IMR-90 (cell line): ENCODE results near the gene NAMPT. TPM values are rescaled to one million over a fixed set of nuclear protein-coding genes. Genes with fewer than 3 reads are reported as not detected.
"Not testable (repeated sequence)": the region's sequence is repeated elsewhere in the genome, so short reads cannot be mapped to it uniquely, and the experiment has no call there.

Experiments used
- ATAC-seq: fragments of 200-7000 bp; cut with Tn5 transposase; 2 replicates; pipeline ENCODE4 v1.9.1; 2020; ENCODE audit warnings: low read depth, mild to moderate bottlenecking, moderate library complexity
- BruUV-seq: library from RNA; stranded (reverse); fragments of 400-500 nt; replicated peaks from 2 replicates; lab custom pipeline; 2021; lab: Mats Ljungman, UMichigan
- CTCF ChIA-PET: fragments of 300-600 bp; formaldehyde crosslinking; extraction: SDS; loops from one replicate; lab custom pipeline; 2021; ENCODE audit warnings: antibody characterized with exemption; lab: Yijun Ruan, JAX
- POLR2A ChIA-PET: fragments of 300-600 bp; sonication (Branson Sonifier 250); formaldehyde crosslinking; loops from one replicate; lab custom pipeline; 2022; ENCODE audit warnings: antibody characterized with exemption; ENCODE audit not compliant: unreplicated experiment; lab: Charles Lee
- DNase-seq: peaks from one replicate; pipeline ENCODE4 v3.0.0; 2013
- H2AFZ ChIP-seq: replicated peaks from 2 replicates; pipeline ENCODE3; 2013; ENCODE audit warnings: low read length, mild to moderate bottlenecking; ENCODE audit not compliant: poor library complexity
- H2AK5ac ChIP-seq: 2 replicates; pipeline ENCODE4 v1.6.1; 2013; ENCODE audit warnings: low read depth, low read length, inconsistent platforms
- H2AK9ac ChIP-seq: replicated peaks from 2 replicates; pipeline ENCODE3; 2013; ENCODE audit warnings: mild to moderate bottlenecking, low read depth, low read length, moderate library complexity; ENCODE audit not compliant: poor library complexity
- H2BK120ac ChIP-seq: 2 replicates; pipeline ENCODE4 v1.6.1; 2013; ENCODE audit warnings: low read depth, low read length, inconsistent platforms
- H2BK15ac ChIP-seq: 3 replicates; pipeline ENCODE4 v1.6.1; 2013; ENCODE audit warnings: low read depth, low read length, inconsistent platforms
- H2BK20ac ChIP-seq: 2 replicates; pipeline ENCODE4 v1.6.1; 2013; ENCODE audit warnings: low read depth, mild to moderate bottlenecking, inconsistent platforms, low read length, moderate library complexity
- H2BK5ac ChIP-seq: 2 replicates; pipeline ENCODE4 v1.6.1; 2013; ENCODE audit warnings: mild to moderate bottlenecking, low read depth, low read length, inconsistent platforms; ENCODE audit not compliant: poor library complexity, severe bottlenecking
- H3K14ac ChIP-seq: replicated peaks from 2 replicates; pipeline ENCODE4 v1.6.1; 2013; ENCODE audit warnings: low read depth, low read length, inconsistent platforms
- H3K18ac ChIP-seq: 2 replicates; pipeline ENCODE4 v1.6.1; 2013; ENCODE audit warnings: low read depth, low read length, control low read depth
- H3K23ac ChIP-seq: 2 replicates; pipeline ENCODE4 v1.6.1; 2013; ENCODE audit warnings: low read depth, low read length, inconsistent platforms
- H3K27ac ChIP-seq: 2 replicates; pipeline ENCODE4 v1.5.1; 2013; ENCODE audit warnings: mild to moderate bottlenecking, control low read depth, low read length; ENCODE audit not compliant: insufficient read depth
- H3K27me3 ChIP-seq: 2 replicates; pipeline ENCODE4 v1.6.1; 2013; ENCODE audit warnings: low read length; ENCODE audit not compliant: control insufficient read depth, insufficient read depth
- H3K36me3 ChIP-seq: 2 replicates; pipeline ENCODE4 v1.6.1; 2013; ENCODE audit warnings: low read length, mixed read lengths; ENCODE audit not compliant: control insufficient read depth, insufficient read depth
- H3K4ac ChIP-seq: 2 replicates; pipeline ENCODE4 v1.6.1; 2013; ENCODE audit warnings: low read depth, low read length, inconsistent platforms
- H3K4me1 ChIP-seq: 2 replicates; pipeline ENCODE4 v1.6.1; 2013; ENCODE audit warnings: low read length, mixed read lengths; ENCODE audit not compliant: control insufficient read depth, insufficient read depth
- H3K4me2 ChIP-seq: 2 replicates; pipeline ENCODE4 v1.6.1; 2013; ENCODE audit warnings: low read depth, mild to moderate bottlenecking, control low read depth, low read length, moderate library complexity
- H3K4me3 ChIP-seq: 2 replicates; pipeline ENCODE4 v1.5.1; 2013; ENCODE audit warnings: low read depth, mild to moderate bottlenecking, control low read depth, low read length, moderate library complexity; ENCODE audit not compliant: insufficient read depth
- H3K56ac ChIP-seq: 2 replicates; pipeline ENCODE4 v1.6.1; 2013; ENCODE audit warnings: low read length, inconsistent platforms; ENCODE audit not compliant: insufficient read depth; ENCODE audit errors: extremely low read depth
- H3K79me1 ChIP-seq, 2 experiments: 2 replicates each; pipeline ENCODE4 v1.6.1; 2013; ENCODE audit warnings: low read length in 2 of 2, inconsistent platforms in 1 of 2, low read depth in 1 of 2
- H3K9ac ChIP-seq: 2 replicates; pipeline ENCODE4 v1.6.1; 2013; ENCODE audit warnings: low read depth, low read length, control low read depth
- H3K9me1 ChIP-seq: 2 replicates; pipeline ENCODE4 v1.6.1; 2013; ENCODE audit warnings: low read length, inconsistent platforms; ENCODE audit not compliant: insufficient read depth
- H3K9me3 ChIP-seq: 2 replicates; pipeline ENCODE4 v1.6.1; 2013; ENCODE audit warnings: low read length; ENCODE audit not compliant: control insufficient read depth, insufficient read depth
- H4K20me1 ChIP-seq: 2 replicates; pipeline ENCODE4 v1.6.1; 2013; ENCODE audit warnings: low read length, inconsistent platforms; ENCODE audit not compliant: insufficient read depth
- H4K5ac ChIP-seq: 2 replicates; pipeline ENCODE4 v1.6.1; 2013; ENCODE audit warnings: mild to moderate bottlenecking, low read depth, low read length, control low read depth
- H4K8ac ChIP-seq, 2 experiments: 2 replicates each; pipeline ENCODE4 v1.6.1; 2013; ENCODE audit warnings: low read depth in 2 of 2, low read length in 2 of 2, control low read depth in 1 of 2, inconsistent platforms in 1 of 2
- H4K91ac ChIP-seq: 2 replicates; pipeline ENCODE4 v1.6.1; 2013; ENCODE audit warnings: low read depth, low read length, inconsistent platforms; ENCODE audit not compliant: insufficient read depth
- WGBS, 2 experiments: methylation state at CpG; one replicate each; pipeline versions ENCODE4 v1.1.5 to v1.1.7; 2013; ENCODE audit warnings: missing lambda C conversion rate in 2 of 2; ENCODE audit not compliant: insufficient read length in 1 of 2; ENCODE audit errors: extremely low coverage in 2 of 2; 5-methylcytosine and 5-hydroxymethylcytosine counted together
- dilution Hi-C: fragments of 300-500 bp; cut with HindIII; formaldehyde crosslinking; loops from one replicate; pipeline ENCODE4 v1.14.3; 2018; ENCODE audit warnings: low sequenced_read_pairs; ENCODE audit not compliant: unreplicated experiment
- in situ Hi-C: fragments of 300-500 bp; cut with MboI; formaldehyde crosslinking; loops from 3 replicates; pipeline ENCODE4 v1.14.3; 2019; ENCODE audit warnings: low sequenced_read_pairs, inconsistent platforms, mixed read lengths
- intact Hi-C: fragments of 100-400 bp; cut with micrococcal nuclease; formaldehyde crosslinking; loops from 2 replicates; pipeline ENCODE4 v1.10.0; 2022
- polyA plus RNA-seq, 3 experiments: library from polyadenylated mRNA; depleted of rRNA; stranded (reverse); fragments of >200 nt; gene quantifications; 2 replicates each; pipeline ENCODE4 v1.2.3, GENCODE V29; 2012; ENCODE audit warnings: low replicate concordance in 1 of 3
- total RNA-seq: library from RNA; depleted of rRNA; stranded (reverse); fragments of >200 nt; gene quantifications from 2 replicates; pipeline ENCODE4 v1.2.3, GENCODE V29; 2012
- TF ChIP-seq, protein P1 (sequence below): fragments of 150-350 bp; IDR thresholded peaks from 2 replicates; pipeline ENCODE4 v1.6.1; 2016; ENCODE audit warnings: low read depth, mild to moderate bottlenecking, low read length, moderate library complexity, borderline replicate concordance

Gene NAMPT
- total and polyA plus RNA-seq, 2 of the 4 experiments (the other 2 are of a cell fraction), result 13.3 to 31.7 TPM

DNA sequence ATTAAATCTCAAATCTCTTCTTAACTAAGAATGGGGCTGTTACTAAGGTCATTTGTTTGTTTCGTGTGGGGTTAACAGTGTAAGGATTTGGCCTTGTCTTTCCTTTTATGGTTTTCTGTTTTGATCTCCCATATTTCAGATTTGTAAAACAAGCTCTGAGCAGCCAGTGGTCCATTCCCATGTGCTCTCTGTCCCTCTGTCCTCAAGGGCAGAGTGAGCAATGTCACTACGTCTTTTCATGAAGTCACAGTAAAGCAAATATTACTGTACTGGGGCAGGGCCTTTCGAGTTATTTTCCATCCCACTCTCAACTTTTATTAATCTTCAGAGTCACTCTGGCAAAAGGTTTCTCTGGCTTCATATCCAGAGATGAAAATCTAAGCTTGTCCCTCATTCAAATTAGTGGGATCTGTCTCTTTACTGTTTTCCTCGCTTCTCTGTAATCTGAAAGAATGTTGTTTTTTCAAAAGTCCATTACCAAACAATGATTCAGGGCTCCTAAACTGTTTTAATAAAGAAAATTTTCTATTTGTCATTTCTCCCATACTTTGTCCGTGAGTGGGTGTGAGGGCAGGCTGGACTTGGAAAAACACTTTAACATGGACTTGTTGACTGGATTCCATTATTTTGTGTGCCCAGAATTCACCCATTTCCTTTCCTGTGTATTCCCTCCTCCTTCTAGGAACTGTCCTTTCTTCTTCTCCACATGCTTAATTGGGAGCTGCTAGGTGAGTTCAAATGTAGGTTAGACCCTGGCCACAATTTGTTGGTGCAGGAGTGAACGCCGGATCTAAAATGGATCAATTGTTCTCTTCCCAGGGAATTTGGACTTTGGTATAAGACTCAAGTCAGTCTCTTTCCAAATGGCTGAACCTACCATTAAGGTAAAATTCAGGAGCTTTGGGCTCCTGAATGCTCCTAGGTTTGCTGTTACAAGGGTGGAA is 42.1 kb upstream of the NAMPT start:
- H4K5ac ChIP-seq, result peak overlapping the region; percentile 87
- intact Hi-C loops (no loop called here), dilution Hi-C loops (no loop called here), in situ Hi-C loops (no loop called here)
- H3K79me1 ChIP-seq, result no peaks in the 10 kb centered on the region
- H2AFZ ChIP-seq, result no peak overlapping the region
- no peak overlapping the region for H3K56ac ChIP-seq
- TF ChIP-seq, protein P1, sequence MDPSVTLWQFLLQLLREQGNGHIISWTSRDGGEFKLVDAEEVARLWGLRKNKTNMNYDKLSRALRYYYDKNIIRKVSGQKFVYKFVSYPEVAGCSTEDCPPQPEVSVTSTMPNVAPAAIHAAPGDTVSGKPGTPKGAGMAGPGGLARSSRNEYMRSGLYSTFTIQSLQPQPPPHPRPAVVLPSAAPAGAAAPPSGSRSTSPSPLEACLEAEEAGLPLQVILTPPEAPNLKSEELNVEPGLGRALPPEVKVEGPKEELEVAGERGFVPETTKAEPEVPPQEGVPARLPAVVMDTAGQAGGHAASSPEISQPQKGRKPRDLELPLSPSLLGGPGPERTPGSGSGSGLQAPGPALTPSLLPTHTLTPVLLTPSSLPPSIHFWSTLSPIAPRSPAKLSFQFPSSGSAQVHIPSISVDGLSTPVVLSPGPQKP, result no peak
- ChIA-PET CTCF (no interaction called here), POLR2A (interaction anchor here (0.6 kb wide), 1 partner anchor 164 kb away, joined by 5 read pairs; no protein-coding TSS in a partner anchor)
- H2BK20ac ChIP-seq, result peak overlapping the region; percentile 84
- H2BK120ac ChIP-seq, result peak overlapping the region; percentile 62
- H2AK5ac ChIP-seq, result peak overlapping the region; percentile 38
- H2AK9ac ChIP-seq, result no peak overlapping the region
- peak overlapping the region; percentile 96; the same call in 1 of the 2 replicates for H3K18ac ChIP-seq
- H3K9me1 ChIP-seq, result 0 out of 2 replicates have a peak, but pooled peaks cover 5% of the 10 kb centered on the region
- H3K4ac ChIP-seq, result peak overlapping the region; percentile 56; the same call in 1 of the 2 replicates
- peak overlapping the region; percentile 47; the same call in 1 of the 3 replicates for H2BK15ac ChIP-seq
- peak overlapping the region; percentile 55 for H3K14ac ChIP-seq
- H3K23ac ChIP-seq, result peak overlapping the region; percentile 10
- BruUV-seq, result no TSS peak
- H3K4me3 ChIP-seq, result no peak overlapping the region
- peak overlapping the region; percentile 46 to 57; a peak in 3 of 4 replicates for H4K8ac ChIP-seq
- H4K20me1 ChIP-seq, result no peaks in the 10 kb centered on the region
- WGBS, 2 experiments, result 100% methylated on average over 2 of the region's 7 CpGs; no CpG with 5 or more reads in 1 of the 2 experiments
- ATAC-seq (peak; percentile 64), DNase-seq (peak; percentile 36)
- H3K9me3 ChIP-seq, result no peaks in the 10 kb centered on the region
- H3K4me2 ChIP-seq, result peak overlapping the region; percentile 20; the same call in 1 of the 2 replicates
- H3K36me3 ChIP-seq, result no peaks in the 10 kb centered on the region
- H3K27ac ChIP-seq, result no peak overlapping the region
- H3K4me1 ChIP-seq, result peaks cover 13% of the 10 kb centered on the region
- no peak overlapping the region for H3K9ac ChIP-seq
- H2BK5ac ChIP-seq, result peak overlapping the region; percentile 42
- H3K27me3 ChIP-seq, result no peaks in the 10 kb centered on the region
- H4K91ac ChIP-seq, result peak overlapping the region; percentile 36; the same call in 1 of the 2 replicates

DNA sequence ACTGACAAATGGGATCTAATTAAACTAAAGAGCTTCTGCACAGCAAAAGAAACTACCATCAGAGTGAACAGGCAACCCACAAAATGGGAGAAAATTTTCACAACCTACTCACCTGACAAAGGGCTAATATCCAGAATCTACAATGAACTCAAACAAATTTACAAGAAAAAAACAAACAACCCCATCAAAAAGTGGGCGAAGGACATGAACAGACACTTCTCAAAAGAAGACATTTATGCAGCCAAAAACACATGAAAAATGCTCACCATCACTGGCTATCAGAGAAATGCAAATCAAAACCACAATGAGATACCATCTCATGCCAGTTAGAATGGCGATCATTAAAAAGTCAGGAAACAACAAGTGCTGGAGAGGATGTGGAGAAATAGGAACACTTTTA is 39.7 kb upstream of the NAMPT start:
- H3K9me1 ChIP-seq, H2AK5ac ChIP-seq, H3K9ac ChIP-seq, BruUV-seq, H3K27me3 ChIP-seq, H3K4me2 ChIP-seq, H3K23ac ChIP-seq, CTCF ChIA-PET, POLR2A ChIA-PET, H3K14ac ChIP-seq, ATAC-seq, H4K91ac ChIP-seq, DNase-seq, H3K79me1 ChIP-seq, H2AFZ ChIP-seq, H3K36me3 ChIP-seq, H4K8ac ChIP-seq, H2AK9ac ChIP-seq, H3K9me3 ChIP-seq, H3K56ac ChIP-seq, H4K5ac ChIP-seq, H3K4me3 ChIP-seq, H4K20me1 ChIP-seq, H3K4me1 ChIP-seq, H2BK15ac ChIP-seq, H3K18ac ChIP-seq, H3K27ac ChIP-seq, dilution Hi-C loops, H2BK20ac ChIP-seq, intact Hi-C loops, H3K4ac ChIP-seq, H2BK120ac ChIP-seq, H2BK5ac ChIP-seq, in situ Hi-C loops: not testable (repeated sequence)
- no CpG with 5 or more reads among the region's 2 CpGs for WGBS, 2 experiments
